Type B pancreatic cell (in vitro differentiated cells): ENCODE results near the gene EPHB6. TPM values are rescaled to one million over a fixed set of nuclear protein-coding genes. Genes with fewer than 3 reads are reported as not detected.

Experiments used
- DNase-seq: peaks from one replicate; pipeline ENCODE4 v3.0.0; 2021; ENCODE audit warnings: mixed read lengths; ENCODE audit not compliant: unreplicated experiment; ENCODE audit errors: extremely low spot score
- H3K27ac Mint-ChIP-seq: 2 replicates; pipeline ENCODE4 v1.8.0; 2021; ENCODE audit warnings: mild to moderate bottlenecking, mixed read lengths
- H3K27me3 Mint-ChIP-seq: 2 replicates; pipeline ENCODE4 v1.8.0; 2021; ENCODE audit warnings: mixed read lengths
- H3K36me3 Mint-ChIP-seq: 2 replicates; pipeline ENCODE4 v1.8.0; 2021; ENCODE audit warnings: mixed read lengths
- H3K4me1 Mint-ChIP-seq: one replicate; pipeline ENCODE4 v1.8.0; 2021; ENCODE audit warnings: mixed read lengths; ENCODE audit not compliant: unreplicated experiment
- H3K4me3 Mint-ChIP-seq: 2 replicates; pipeline ENCODE4 v1.8.0; 2021; ENCODE audit warnings: mild to moderate bottlenecking, mixed read lengths
- H3K9me3 Mint-ChIP-seq: 2 replicates; pipeline ENCODE4 v1.8.0; 2021; ENCODE audit warnings: mixed read lengths
- CTCF ChIP-seq: fragments of 200-600 bp; sonication (generic); conservative IDR thresholded peaks from 2 replicates; pipeline ENCODE4 v1.5.0; 2021; ENCODE audit warnings: antibody characterized with exemption, mild to moderate bottlenecking
- total RNA-seq: library from RNA; stranded (reverse); gene quantifications from 2 replicates; pipeline ENCODE4 v1.2.1, GENCODE V29; 2021; ENCODE audit warnings: low replicate concordance

The EPHB6 gene
- total RNA-seq, 1 donor from 2014 or later, result 8.4 TPM

DNA sequence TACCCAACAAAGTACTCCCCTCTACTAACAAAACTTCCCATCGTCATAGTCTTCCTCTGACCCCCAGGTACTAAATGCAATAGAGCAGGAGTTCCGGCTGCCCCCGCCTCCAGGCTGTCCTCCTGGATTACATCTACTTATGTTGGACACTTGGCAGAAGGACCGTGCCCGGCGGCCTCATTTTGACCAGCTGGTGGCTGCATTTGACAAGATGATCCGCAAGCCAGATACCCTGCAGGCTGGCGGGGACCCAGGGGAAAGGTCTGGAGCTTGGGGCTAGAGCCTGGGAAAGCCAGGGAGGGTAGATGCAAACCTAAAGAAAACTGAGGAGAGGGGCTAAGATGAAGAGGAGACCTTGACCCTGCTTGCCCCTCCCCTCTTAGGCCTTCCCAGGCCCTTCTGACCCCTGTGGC lies 15.3 kb downstream of the EPHB6 start:
- no peaks in the 10 kb centered on the region for H3K36me3 Mint-ChIP-seq
- no peak for TF ChIP-seq CTCF
- H3K4me1 Mint-ChIP-seq, result no peaks in the 10 kb centered on the region
- H3K27me3 Mint-ChIP-seq, result peaks cover 3% of the 10 kb centered on the region
- H3K4me3 Mint-ChIP-seq, result no peak overlapping the region
- peak; percentile 57 for DNase-seq
- H3K9me3 Mint-ChIP-seq, result no peaks in the 10 kb centered on the region
- no peak overlapping the region for H3K27ac Mint-ChIP-seq

- Mint-ChIP-seq H3K4me1 (no peaks in the 10 kb centered on the region), H3K9me3 (no peaks in the 10 kb centered on the region), H3K4me3 (no peak overlapping the region), H3K27ac (no peak overlapping the region), H3K27me3 (peaks cover 3% of the 10 kb centered on the region), H3K36me3 (no peaks in the 10 kb centered on the region)
- no peak for TF ChIP-seq CTCF
- peak; percentile 48 for DNase-seq
Measured at GRCh38 chr7:142870566-142871259, 15.8 kb downstream of the EPHB6 start.

DNA sequence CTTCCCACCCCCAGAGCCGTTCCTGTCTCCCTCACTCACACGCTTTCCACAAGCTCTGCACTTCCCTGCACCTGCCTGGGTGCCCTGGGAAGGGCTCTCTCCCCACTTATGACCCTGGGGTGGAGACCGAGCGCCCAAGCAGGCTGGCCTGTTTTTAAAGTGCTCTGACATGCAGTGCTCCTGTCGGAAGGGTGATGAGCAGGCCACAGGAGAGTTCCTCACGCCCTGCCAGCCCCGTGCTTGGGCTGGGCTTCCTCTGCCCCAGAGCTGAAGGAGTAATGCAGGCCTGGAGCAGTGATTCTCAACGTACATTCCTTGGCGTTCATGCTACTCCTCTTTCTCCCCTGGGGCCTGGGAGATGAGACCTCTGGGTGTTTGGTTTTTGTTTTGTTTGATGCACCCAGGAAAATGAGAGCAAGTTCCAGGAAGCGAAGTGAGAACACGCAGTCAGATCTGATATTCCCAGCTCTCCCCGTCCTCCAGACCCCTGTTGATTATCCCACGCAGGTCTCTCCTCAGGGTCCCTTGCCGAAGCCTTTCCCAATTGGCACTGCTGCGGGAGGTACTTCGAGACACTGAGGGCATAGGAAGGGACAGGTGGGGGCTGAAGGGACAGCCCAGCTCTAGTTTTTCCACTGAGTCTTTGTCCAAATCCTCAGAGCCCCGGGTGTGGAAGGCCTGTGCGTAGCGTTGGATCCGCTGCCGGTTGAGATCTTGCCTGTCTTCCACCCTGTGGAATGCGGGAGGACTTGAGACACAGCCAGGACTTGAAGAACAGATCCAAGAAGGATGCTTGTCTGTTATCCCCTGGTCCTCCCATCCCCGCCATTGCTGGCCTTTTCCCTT lies 16.6 kb downstream of the EPHB6 start:
- peak; percentile 37 for DNase-seq
- no peaks in the 10 kb centered on the region for H3K36me3 Mint-ChIP-seq
- no peaks in the 10 kb centered on the region for H3K4me1 Mint-ChIP-seq
- no peak for TF ChIP-seq CTCF
- no peaks in the 10 kb centered on the region for H3K9me3 Mint-ChIP-seq
- H3K27ac Mint-ChIP-seq, result no peak overlapping the region
- no peak overlapping the region for H3K4me3 Mint-ChIP-seq
- peaks cover 4% of the 10 kb centered on the region for H3K27me3 Mint-ChIP-seq

- Mint-ChIP-seq H3K4me1 (no peaks in the 10 kb centered on the region), H3K4me3 (no peak overlapping the region), H3K27ac (no peak overlapping the region), H3K36me3 (no peaks in the 10 kb centered on the region), H3K27me3 (peaks cover 4% of the 10 kb centered on the region), H3K9me3 (no peaks in the 10 kb centered on the region)
- DNase-seq, result no peak
- TF ChIP-seq CTCF, result no peak
Measured at GRCh38 chr7:142872106-142872675, 17.3 kb downstream of the EPHB6 start.

GRCh38 chr7:142873281-142873784 lies 18.5 kb downstream of the EPHB6 start:
- Mint-ChIP-seq H3K27ac (no peak overlapping the region), H3K9me3 (no peaks in the 10 kb centered on the region), H3K4me3 (no peak overlapping the region), H3K4me1 (no peaks in the 10 kb centered on the region), H3K27me3 (peaks cover 4% of the 10 kb centered on the region), H3K36me3 (no peaks in the 10 kb centered on the region)
- TF ChIP-seq CTCF, result peak; percentile 61
- DNase-seq, result no peak
